Neural progenitor cell (in vitro differentiated cells): ENCODE data around the gene JAG1. TPM values are rescaled to one million over a fixed set of nuclear protein-coding genes. Genes with fewer than 3 reads are reported as not detected.

ENCODE experiments used
- DNase-seq: peaks from one replicate; pipeline ENCODE4 v3.0.0-alpha.2; 2016; ENCODE audit warnings: low spot score
- H2AFZ ChIP-seq: fragments of 200-600 bp; sonication (generic); replicated peaks from 2 replicates; pipeline ENCODE4 v1.6.1; 2016; ENCODE audit warnings: antibody characterized with exemption
- H3F3A ChIP-seq: fragments of 200-600 bp; sonication (generic); 2 replicates; pipeline ENCODE4 v1.6.1; 2016; ENCODE audit warnings: antibody characterized with exemption, low read depth
- H3K27ac ChIP-seq: fragments of 200-600 bp; sonication (generic); 2 replicates; pipeline ENCODE4 v1.5.1; 2016; ENCODE audit warnings: mild to moderate bottlenecking
- H3K27me3 ChIP-seq: fragments of 200-600 bp; sonication (generic); 2 replicates; pipeline ENCODE4 v1.6.1; 2016; ENCODE audit warnings: mild to moderate bottlenecking, moderate library complexity
- H3K36me3 ChIP-seq: fragments of 200-600 bp; sonication (generic); 2 replicates; pipeline ENCODE4 v1.5.1; 2016
- H3K4me1 ChIP-seq: fragments of 200-600 bp; sonication (generic); 2 replicates; pipeline ENCODE4 v1.6.1; 2016; ENCODE audit warnings: mixed run types
- H3K4me2 ChIP-seq: fragments of 200-600 bp; sonication (generic); 2 replicates; pipeline ENCODE4 v1.6.1; 2016
- H3K4me3 ChIP-seq: fragments of 200-600 bp; sonication (generic); 2 replicates; pipeline ENCODE4 v1.5.1; 2016
- H3K79me2 ChIP-seq: fragments of 200-600 bp; sonication (generic); 2 replicates; pipeline ENCODE4 v1.6.1; 2016; ENCODE audit warnings: low read depth
- H3K9ac ChIP-seq: fragments of 200-600 bp; sonication (generic); 2 replicates; pipeline ENCODE4 v1.6.1; 2016
- H3K9me3 ChIP-seq: fragments of 200-600 bp; sonication (generic); 2 replicates; pipeline ENCODE4 v1.5.1; 2016; ENCODE audit warnings: low read depth
- H4K20me1 ChIP-seq: fragments of 200-600 bp; sonication (generic); 2 replicates; pipeline ENCODE4 v1.6.1; 2016; ENCODE audit warnings: low read depth
- H3K27ac Mint-ChIP-seq: 3 replicates; pipeline ENCODE4 v1.8.0; 2021; ENCODE audit warnings: mixed read lengths
- H3K27me3 Mint-ChIP-seq: 2 replicates; pipeline ENCODE4 v1.8.0; 2022; ENCODE audit warnings: low read depth, mild to moderate bottlenecking, inconsistent platforms, moderate library complexity, mixed read lengths; ENCODE audit not compliant: insufficient read depth
- H3K36me3 Mint-ChIP-seq: 3 replicates; pipeline ENCODE4 v1.8.0; 2021; ENCODE audit warnings: mixed read lengths
- H3K4me1 Mint-ChIP-seq: 3 replicates; pipeline ENCODE4 v1.8.0; 2021; ENCODE audit warnings: mixed read lengths
- H3K4me3 Mint-ChIP-seq: 3 replicates; pipeline ENCODE4 v1.8.0; 2021; ENCODE audit warnings: mild to moderate bottlenecking, moderate library complexity, mixed read lengths
- H3K9me3 Mint-ChIP-seq: 3 replicates; pipeline ENCODE4 v1.8.0; 2020; ENCODE audit warnings: mixed read lengths
- CTCF ChIP-seq: fragments of 200-600 bp; sonication (generic); IDR thresholded peaks from 2 replicates; pipeline ENCODE4 v1.5.1; 2017; ENCODE audit warnings: antibody characterized with exemption, mild to moderate bottlenecking
- EZH2 ChIP-seq: fragments of 200-600 bp; sonication (generic); IDR thresholded peaks from 2 replicates; pipeline ENCODE4 v1.6.1; 2017; ENCODE audit warnings: antibody characterized with exemption, mild to moderate bottlenecking, moderate library complexity
- EZH2phosphoT487 ChIP-seq: fragments of 200-600 bp; sonication (generic); IDR thresholded peaks from 2 replicates; pipeline ENCODE4 v1.6.1; 2017; ENCODE audit warnings: antibody characterized with exemption
- total RNA-seq: library from RNA; depleted of rRNA; stranded (reverse); fragments of >200 nt; gene quantifications from 2 replicates; pipeline ENCODE4 v1.2.3, GENCODE V29; 2015; ENCODE audit warnings: low replicate concordance

Gene JAG1
- total RNA-seq, 1 donor from 2014 or later, result 129 TPM

DNA sequence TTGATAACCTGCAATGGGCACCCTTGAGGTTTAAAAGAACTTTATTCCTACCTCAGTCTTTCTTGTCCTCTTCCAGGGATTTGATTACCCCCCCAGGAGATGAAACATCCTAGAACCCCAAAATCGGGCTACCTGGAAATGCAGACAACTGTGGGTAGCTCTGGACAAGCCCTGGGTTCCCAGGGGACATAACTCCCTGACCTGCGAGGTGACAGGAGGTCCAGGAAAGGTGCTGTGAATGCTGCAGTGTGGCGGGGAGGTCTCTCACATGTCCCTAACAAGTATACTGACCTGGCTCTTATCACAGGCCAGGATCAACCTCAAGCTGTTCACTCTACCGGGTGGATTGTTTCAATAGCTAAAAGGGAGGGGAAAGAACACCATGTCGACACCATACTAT is 11.6 kb downstream of the JAG1 start:
- Histone ChIP-seq H3K79me2 (peaks cover 99% of the 10 kb centered on the region), H4K20me1 (peaks cover 100% of the 10 kb centered on the region), H3K9me3 (no peaks in the 10 kb centered on the region), H3K4me2 (no peak overlapping the region), H3F3A (peaks cover 45% of the 10 kb centered on the region), H3K36me3 (peaks cover 11% of the 10 kb centered on the region), H3K9ac (no peak overlapping the region), H3K27me3 (no peaks in the 10 kb centered on the region), H3K27ac (no peak overlapping the region), H3K4me1 (peaks cover 58% of the 10 kb centered on the region), H3K4me3 (no peak overlapping the region), H2AFZ (no peak overlapping the region)
- DNase-seq, result no peak
- H3K36me3 Mint-ChIP-seq, result peaks cover 78% of the 10 kb centered on the region
- no peak overlapping the region for H3K27ac Mint-ChIP-seq
- H3K4me3 Mint-ChIP-seq, result no peak overlapping the region
- peaks cover 2% of the 10 kb centered on the region for H3K27me3 Mint-ChIP-seq
- peaks cover 89% of the 10 kb centered on the region for H3K4me1 Mint-ChIP-seq
- TF ChIP-seq EZH2, result no peak
- TF ChIP-seq EZH2phosphoT487, result no peak
- TF ChIP-seq CTCF, result no peak
- H3K9me3 Mint-ChIP-seq, result no peaks in the 10 kb centered on the region

DNA sequence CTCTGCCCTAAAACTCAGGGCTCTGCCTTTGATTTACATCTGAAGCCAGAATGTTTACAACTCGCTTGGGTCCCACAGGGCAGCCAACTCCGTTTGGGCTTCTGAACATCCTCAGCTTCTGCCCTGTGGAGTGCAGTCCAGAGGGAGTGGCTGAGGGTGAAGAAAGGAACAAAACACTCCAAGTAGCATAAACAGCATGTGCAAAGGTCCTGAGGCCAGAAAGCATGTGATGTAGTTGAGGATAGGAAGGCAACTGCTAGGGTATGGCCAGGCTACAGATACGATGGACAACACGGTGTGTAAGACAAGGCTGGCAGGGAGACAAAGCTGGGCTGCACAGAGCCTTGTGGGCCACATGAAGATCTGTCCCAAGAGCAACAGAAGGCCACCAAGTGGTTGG is 12.5 kb downstream of the JAG1 start:
- no peak for TF ChIP-seq EZH2
- TF ChIP-seq CTCF, result no peak
- TF ChIP-seq EZH2phosphoT487, result no peak
- DNase-seq, result no peak
- Mint-ChIP-seq H3K27me3 (peaks cover 2% of the 10 kb centered on the region), H3K9me3 (no peaks in the 10 kb centered on the region), H3K36me3 (peaks cover 78% of the 10 kb centered on the region), H3K4me1 (peaks cover 88% of the 10 kb centered on the region), H3K4me3 (no peak overlapping the region), H3K27ac (no peak overlapping the region)
- H3K4me3 ChIP-seq, result no peak overlapping the region
- no peaks in the 10 kb centered on the region for H3K27me3 ChIP-seq
- peaks cover 58% of the 10 kb centered on the region for H3K4me1 ChIP-seq
- peaks cover 95% of the 10 kb centered on the region for H3K79me2 ChIP-seq
- no peak overlapping the region for H2AFZ ChIP-seq
- no peak overlapping the region for H3K27ac ChIP-seq
- no peak overlapping the region for H3K4me2 ChIP-seq
- peaks cover 11% of the 10 kb centered on the region for H3K36me3 ChIP-seq
- H4K20me1 ChIP-seq, result peaks cover 100% of the 10 kb centered on the region
- no peaks in the 10 kb centered on the region for H3K9me3 ChIP-seq
- H3K9ac ChIP-seq, result no peak overlapping the region
- peaks cover 45% of the 10 kb centered on the region for H3F3A ChIP-seq

- DNase-seq, result no peak
- Mint-ChIP-seq H3K9me3 (no peaks in the 10 kb centered on the region), H3K27ac (no peak overlapping the region), H3K4me1 (peaks cover 88% of the 10 kb centered on the region), H3K4me3 (no peak overlapping the region), H3K36me3 (peaks cover 78% of the 10 kb centered on the region), H3K27me3 (peaks cover 2% of the 10 kb centered on the region)
- H3K9me3 ChIP-seq, result no peaks in the 10 kb centered on the region
- H2AFZ ChIP-seq, result no peak overlapping the region
- H4K20me1 ChIP-seq, result peaks cover 98% of the 10 kb centered on the region
- TF ChIP-seq EZH2, result no peak
- no peak for TF ChIP-seq CTCF
- no peak for TF ChIP-seq EZH2phosphoT487
- no peak overlapping the region for H3K27ac ChIP-seq
- H3K4me3 ChIP-seq, result no peak overlapping the region
- H3K27me3 ChIP-seq, result no peaks in the 10 kb centered on the region
- peaks cover 43% of the 10 kb centered on the region for H3F3A ChIP-seq
- no peak overlapping the region for H3K4me2 ChIP-seq
- H3K4me1 ChIP-seq, result peaks cover 56% of the 10 kb centered on the region
- no peak overlapping the region for H3K9ac ChIP-seq
- H3K36me3 ChIP-seq, result peaks cover 11% of the 10 kb centered on the region
- peaks cover 89% of the 10 kb centered on the region for H3K79me2 ChIP-seq
These were observed 13.1 kb downstream of the JAG1 start for GRCh38 chr20:10660661-10661060.
